Neural cell (in vitro differentiated cells): ENCODE data around the gene TM7SF2.

Experiments used
- EP300 ChIP-seq: fragments of 450-650 bp; conservative IDR thresholded peaks from 2 replicates; pipeline ENCODE4 v1.6.1; 2014; ENCODE audit warnings: antibody characterized with exemption, mild to moderate bottlenecking, moderate library complexity; ENCODE audit not compliant: poor library complexity, severe bottlenecking
- EZH2 ChIP-seq: fragments of 200-600, 300-800 bp; shearing (Covaris generic), sonication (generic); IDR thresholded peaks from 2 replicates; pipeline ENCODE4 v1.6.1; 2014; ENCODE audit warnings: antibody characterized with exemption, low read length, borderline replicate concordance, mild to moderate bottlenecking; ENCODE audit not compliant: insufficient read depth, poor library complexity, severe bottlenecking
- MXI1 ChIP-seq: fragments of 450-650 bp; conservative IDR thresholded peaks from 2 replicates; pipeline ENCODE4 v1.6.1; 2014; ENCODE audit warnings: antibody characterized with exemption, mild to moderate bottlenecking; ENCODE audit not compliant: poor library complexity, severe bottlenecking
- POLR2AphosphoS5 ChIP-seq: IDR thresholded peaks from 2 replicates; pipeline ENCODE4 v1.6.1; 2012
- RAD21 ChIP-seq: fragments of 450-650 bp; conservative IDR thresholded peaks from 2 replicates; pipeline ENCODE4 v1.6.1; 2014; ENCODE audit warnings: antibody characterized with exemption, mild to moderate bottlenecking, moderate library complexity
- REST ChIP-seq: IDR thresholded peaks from 2 replicates; pipeline ENCODE4 v1.6.1; 2012; ENCODE audit warnings: borderline replicate concordance
- SMC3 ChIP-seq: fragments of 450-650 bp; conservative IDR thresholded peaks from 2 replicates; pipeline ENCODE4 v1.6.1; 2014; ENCODE audit warnings: antibody characterized with exemption, mild to moderate bottlenecking, moderate library complexity; ENCODE audit not compliant: poor library complexity
- TAF1 ChIP-seq: IDR thresholded peaks from 2 replicates; pipeline ENCODE4 v1.6.1; 2012; ENCODE audit warnings: low read depth
- TF ChIP-seq, protein P1 (sequence below): fragments of 450-650 bp; IDR thresholded peaks from 2 replicates; pipeline ENCODE4 v1.5.1; 2014; ENCODE audit warnings: antibody characterized with exemption, mild to moderate bottlenecking, moderate library complexity; ENCODE audit not compliant: poor library complexity, severe bottlenecking

DNA sequence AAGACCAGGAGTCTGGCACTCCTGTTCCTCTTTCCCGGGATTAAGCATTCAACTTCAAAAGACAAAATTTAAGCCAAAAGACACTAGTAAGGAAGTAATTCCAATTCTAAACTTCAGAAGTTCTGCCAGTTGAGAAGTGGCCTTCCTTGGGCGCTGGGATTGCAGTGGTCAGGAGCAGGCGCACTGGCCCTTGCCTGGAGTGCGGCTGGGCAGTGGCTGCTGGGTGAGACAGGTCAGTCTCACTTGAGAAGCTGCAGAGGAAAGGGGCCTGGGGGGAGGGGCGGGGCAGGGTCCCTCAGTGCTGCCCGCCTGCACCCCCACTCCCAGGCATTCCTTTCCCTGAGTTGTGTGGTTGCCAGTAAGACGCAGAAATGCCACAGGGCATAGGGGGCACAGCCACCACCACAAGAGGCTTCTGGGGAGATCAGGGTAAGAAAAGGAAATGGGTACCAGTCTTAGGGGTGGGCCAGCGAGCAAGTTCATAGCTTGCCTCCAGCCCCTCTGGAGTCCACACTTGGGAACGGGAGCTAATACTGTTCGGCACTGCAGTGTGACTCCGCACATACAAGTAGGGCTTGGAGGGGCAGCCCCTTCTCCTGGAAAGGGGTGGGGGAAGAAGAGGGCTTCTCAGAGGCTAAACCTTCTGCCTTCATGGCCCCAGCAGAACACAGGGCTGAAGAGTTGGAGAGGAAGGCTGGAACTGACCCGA, 16.0 kb downstream of the TM7SF2 start:
- TF ChIP-seq, protein P1, sequence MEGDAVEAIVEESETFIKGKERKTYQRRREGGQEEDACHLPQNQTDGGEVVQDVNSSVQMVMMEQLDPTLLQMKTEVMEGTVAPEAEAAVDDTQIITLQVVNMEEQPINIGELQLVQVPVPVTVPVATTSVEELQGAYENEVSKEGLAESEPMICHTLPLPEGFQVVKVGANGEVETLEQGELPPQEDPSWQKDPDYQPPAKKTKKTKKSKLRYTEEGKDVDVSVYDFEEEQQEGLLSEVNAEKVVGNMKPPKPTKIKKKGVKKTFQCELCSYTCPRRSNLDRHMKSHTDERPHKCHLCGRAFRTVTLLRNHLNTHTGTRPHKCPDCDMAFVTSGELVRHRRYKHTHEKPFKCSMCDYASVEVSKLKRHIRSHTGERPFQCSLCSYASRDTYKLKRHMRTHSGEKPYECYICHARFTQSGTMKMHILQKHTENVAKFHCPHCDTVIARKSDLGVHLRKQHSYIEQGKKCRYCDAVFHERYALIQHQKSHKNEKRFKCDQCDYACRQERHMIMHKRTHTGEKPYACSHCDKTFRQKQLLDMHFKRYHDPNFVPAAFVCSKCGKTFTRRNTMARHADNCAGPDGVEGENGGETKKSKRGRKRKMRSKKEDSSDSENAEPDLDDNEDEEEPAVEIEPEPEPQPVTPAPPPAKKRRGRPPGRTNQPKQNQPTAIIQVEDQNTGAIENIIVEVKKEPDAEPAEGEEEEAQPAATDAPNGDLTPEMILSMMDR: no peak
- TF ChIP-seq EZH2 (no peak), POLR2AphosphoS5 (no peak), EP300 (no peak), RAD21 (no peak), SMC3 (no peak), MXI1 (no peak), TAF1 (no peak), REST (no peak)
